BE2C (cell line): ENCODE data around the gene NEIL1.

Source experiments
- DNase-seq: peaks from one replicate; pipeline ENCODE4 v3.0.0-alpha.2; 2020
- H3K27me3 ChIP-seq: fragments of 250-450 bp; sonication (Bioruptor Pico); 2 replicates; pipeline ENCODE4 v1.5.1; 2020; ENCODE audit warnings: mild to moderate bottlenecking
- H3K36me3 ChIP-seq: fragments of 250-450 bp; sonication (Bioruptor Pico); 2 replicates; pipeline ENCODE4 v1.5.1; 2020; ENCODE audit warnings: mild to moderate bottlenecking
- H3K4me1 ChIP-seq: fragments of 250-450 bp; sonication (Bioruptor Pico); 2 replicates; pipeline ENCODE4 v1.5.1; 2020
- H3K4me3 ChIP-seq: 2 replicates; pipeline ENCODE4 v1.5.1; 2011; ENCODE audit warnings: low read depth, low read length
- H3K9me3 ChIP-seq: fragments of 250-450 bp; sonication (Bioruptor Pico); 2 replicates; pipeline ENCODE4 v1.5.1; 2020
- CTCF ChIP-seq: IDR thresholded peaks from 2 replicates; pipeline ENCODE4 v1.5.1; 2012; ENCODE audit warnings: mild to moderate bottlenecking, low read depth, low read length

The NEIL1 gene

GRCh38 chr15:75367006-75367405 is 20.2 kb downstream of the NEIL1 start:
- no peaks in the 10 kb centered on the region for H3K4me1 ChIP-seq
- H3K27me3 ChIP-seq = no peaks in the 10 kb centered on the region
- TF ChIP-seq CTCF = no peak
- no peaks in the 10 kb centered on the region for H3K9me3 ChIP-seq
- no peak overlapping the region for H3K4me3 ChIP-seq
- peaks cover 28% of the 10 kb centered on the region for H3K36me3 ChIP-seq
- no peak for DNase-seq

GRCh38 chr15:75367406-75367912 is 20.6 kb downstream of the NEIL1 start:
- TF ChIP-seq CTCF = no peak
- H3K4me3 ChIP-seq = peak overlapping the region; percentile 80
- no peaks in the 10 kb centered on the region for H3K27me3 ChIP-seq
- H3K9me3 ChIP-seq = no peaks in the 10 kb centered on the region
- peaks cover 24% of the 10 kb centered on the region for H3K36me3 ChIP-seq
- no peaks in the 10 kb centered on the region for H3K4me1 ChIP-seq
- no peak for DNase-seq

DNA sequence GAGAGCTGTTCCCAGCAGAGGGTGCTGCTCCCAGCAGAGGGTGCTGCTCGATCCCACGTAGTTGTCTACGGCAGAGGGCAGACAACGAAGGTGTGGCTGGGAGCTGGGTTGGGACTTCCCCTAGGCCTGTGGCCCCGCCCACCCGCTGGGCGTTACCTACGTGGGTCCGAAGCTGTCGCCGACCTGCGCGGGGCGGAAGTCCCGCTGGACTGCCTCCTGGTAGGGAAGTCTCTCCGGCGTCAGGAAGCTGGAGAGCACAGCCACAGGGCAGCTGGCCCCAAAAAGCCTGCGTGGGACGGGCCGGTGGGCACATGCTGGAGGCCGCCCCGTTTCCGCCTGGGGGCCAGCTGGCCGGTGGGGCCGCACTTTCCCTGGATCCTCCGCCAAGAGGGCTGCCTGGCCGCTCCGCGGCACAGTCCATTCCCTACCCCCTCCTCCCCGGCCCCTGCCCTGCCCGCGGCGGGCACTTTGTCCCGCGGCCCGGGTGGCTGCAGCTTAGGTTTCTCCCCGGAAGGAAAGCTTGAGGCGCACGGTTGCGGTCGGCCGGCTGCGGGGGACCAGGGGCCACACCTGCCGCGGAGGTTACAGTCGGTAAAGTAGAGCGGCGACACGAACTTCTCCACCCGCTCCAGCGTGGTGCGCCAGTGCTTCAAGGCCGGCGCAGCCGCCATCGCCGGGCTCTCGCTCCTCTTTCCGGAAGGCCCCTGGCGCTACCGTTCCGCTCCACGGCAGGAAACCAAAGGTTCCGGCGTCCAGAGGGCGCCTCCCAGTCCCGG is 21.3 kb downstream of the NEIL1 start, which contains the start of gene MAN2C1:
MAN2C1 (minus strand) TSS at position 695 of the 776 bp plus-strand sequence; CDS start at position 671, 24 bp downstream.
- peaks cover 23% of the 10 kb centered on the region for H3K36me3 ChIP-seq

GRCh38 chr15:75368689-75369239 is 21.9 kb downstream of the NEIL1 start:
- Histone ChIP-seq H3K36me3 (peaks cover 23% of the 10 kb centered on the region), H3K4me3 (peak overlapping the region; percentile 80), H3K9me3 (no peaks in the 10 kb centered on the region), H3K27me3 (no peaks in the 10 kb centered on the region), H3K4me1 (no peaks in the 10 kb centered on the region)
- DNase-seq = no peak
- no peak for TF ChIP-seq CTCF

More for the DNA sequence above, 21.3 kb downstream of the NEIL1 start, which contains the start of gene MAN2C1:
- no peaks in the 10 kb centered on the region for H3K4me1 ChIP-seq
- no peaks in the 10 kb centered on the region for H3K27me3 ChIP-seq
- TF ChIP-seq CTCF = peak; percentile 94
- H3K4me3 ChIP-seq = peak within 1 kb of the TSS; percentile 80
- H3K9me3 ChIP-seq = no peaks in the 10 kb centered on the region
- peak; percentile 99 for DNase-seq

DNA sequence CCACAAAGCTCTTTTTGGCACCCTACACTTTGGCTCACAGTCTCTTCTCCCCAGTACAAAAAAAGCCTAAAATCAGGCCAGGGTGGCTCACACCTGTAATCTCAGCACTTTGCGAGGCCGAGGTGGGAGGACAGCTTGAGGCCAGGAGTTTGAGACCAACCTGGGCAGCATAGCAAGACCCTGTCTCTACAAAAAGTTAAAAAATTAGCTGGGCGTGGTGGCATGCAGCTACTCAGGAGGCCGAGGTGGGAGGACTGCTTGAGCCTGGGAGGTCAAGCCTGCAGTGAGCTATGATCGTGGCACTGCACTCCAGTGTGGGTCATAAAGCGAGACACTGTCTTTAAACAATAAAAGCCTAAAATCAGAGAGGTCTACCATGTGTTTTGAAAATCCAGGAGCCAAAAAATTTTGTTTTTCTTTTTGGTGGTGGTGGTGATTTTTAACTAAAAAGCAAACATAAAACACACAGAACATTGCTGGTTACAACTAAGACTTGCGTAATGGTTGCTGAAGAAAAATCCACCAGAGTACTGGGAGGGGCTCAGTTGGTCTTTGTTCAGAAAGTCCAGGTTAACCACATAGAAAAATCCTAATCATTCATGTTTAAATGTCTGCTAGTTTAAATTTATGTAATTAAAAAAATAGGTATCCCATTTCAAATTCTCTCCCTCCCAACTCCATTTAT is 23.2 kb downstream of the NEIL1 start:
- H3K36me3 ChIP-seq = peaks cover 30% of the 10 kb centered on the region
- H3K4me3 ChIP-seq = no peak overlapping the region
- H3K9me3 ChIP-seq = no peaks in the 10 kb centered on the region

More for the DNA sequence above, 23.2 kb downstream of the NEIL1 start:
- no peaks in the 10 kb centered on the region for H3K4me1 ChIP-seq
- DNase-seq = no peak
- H3K27me3 ChIP-seq = no peaks in the 10 kb centered on the region
- TF ChIP-seq CTCF = no peak
